ENCODE data around the gene FBXO30. TPM values are rescaled to one million over a fixed set of nuclear protein-coding genes. Genes with fewer than 3 reads are reported as not detected.

FBXO30 gene
- total RNA-seq, 3 donors from 2014 or later: 6.3 to 34.7 (median 7.1) TPM

GRCh38 chr6:145839653-145840052 is 25.1 kb upstream of the FBXO30 start:
- DNase-seq (no peak), ATAC-seq (no peak)
- Histone ChIP-seq H3K9me3 (no peaks in the 10 kb centered on the region), H3K4me3 (no peak overlapping the region), H3K4me1 (ENCODE audit: low read depth) (no peaks in the 10 kb centered on the region), H3K36me3 (ENCODE audit: low read depth) (no peaks in the 10 kb centered on the region)
- intact Hi-C loops (cut with DNase I, micrococcal nuclease): no loop called here
- TF ChIP-seq CTCF (IDR thresholded peaks at IDR 0.05): no peak

- DNase-seq: no peak
- intact Hi-C loops (cut with DNase I, micrococcal nuclease): no loop called here
- ATAC-seq: no peak
- no peak for TF ChIP-seq CTCF (IDR thresholded peaks at IDR 0.05)
- Histone ChIP-seq H3K36me3 (ENCODE audit: low read depth) (no peaks in the 10 kb centered on the region), H3K4me3 (no peak overlapping the region), H3K9me3 (no peaks in the 10 kb centered on the region), H3K4me1 (ENCODE audit: low read depth) (no peaks in the 10 kb centered on the region)
Observed at GRCh38 chr6:145838305-145838704, 23.7 kb upstream of the FBXO30 start.

- no peaks in the 10 kb centered on the region for H3K36me3 ChIP-seq (ENCODE audit: low read depth)
- no peaks in the 10 kb centered on the region for H3K9me3 ChIP-seq
- H3K4me1 ChIP-seq (ENCODE audit: low read depth): no peaks in the 10 kb centered on the region
- ATAC-seq (no peak), DNase-seq (no peak)
- intact Hi-C loops (cut with DNase I, micrococcal nuclease): no loop called here
- no peak for TF ChIP-seq CTCF (IDR thresholded peaks at IDR 0.05)
- no peak overlapping the region for H3K4me3 ChIP-seq
Observed at GRCh38 chr6:145836772-145837171, 22.2 kb upstream of the FBXO30 start.

GRCh38 chr6:145836170-145836569 is 21.6 kb upstream of the FBXO30 start:
- TF ChIP-seq CTCF (IDR thresholded peaks at IDR 0.05): no peak
- DNase-seq (no peak), ATAC-seq (no peak)
- intact Hi-C loops (cut with DNase I, micrococcal nuclease): no loop called here
- Histone ChIP-seq H3K36me3 (ENCODE audit: low read depth) (no peaks in the 10 kb centered on the region), H3K4me3 (no peak overlapping the region), H3K9me3 (no peaks in the 10 kb centered on the region), H3K4me1 (ENCODE audit: low read depth) (no peaks in the 10 kb centered on the region)

- ATAC-seq (no peak), DNase-seq (no peak)
- no peaks in the 10 kb centered on the region for H3K4me1 ChIP-seq (ENCODE audit: low read depth)
- H3K36me3 ChIP-seq (ENCODE audit: low read depth): no peaks in the 10 kb centered on the region
- no peaks in the 10 kb centered on the region for H3K9me3 ChIP-seq
- no peak overlapping the region for H3K4me3 ChIP-seq
- intact Hi-C loops (cut with DNase I, micrococcal nuclease): no loop called here
- no peak for TF ChIP-seq CTCF (IDR thresholded peaks at IDR 0.05)
Observed at GRCh38 chr6:145830612-145831011, 16.0 kb upstream of the FBXO30 start.

- no peaks in the 10 kb centered on the region for H3K4me1 ChIP-seq (ENCODE audit: low read depth)
- H3K36me3 ChIP-seq (ENCODE audit: low read depth): no peaks in the 10 kb centered on the region
- no peak for TF ChIP-seq CTCF (IDR thresholded peaks at IDR 0.05)
- no peaks in the 10 kb centered on the region for H3K9me3 ChIP-seq
- DNase-seq: no peak
- ATAC-seq: no peak
- intact Hi-C loops (cut with DNase I, micrococcal nuclease): no loop called here
- no peak overlapping the region for H3K4me3 ChIP-seq
Observed at GRCh38 chr6:145829950-145830349, 15.4 kb upstream of the FBXO30 start.

Measured in mucosa of descending colon (tissue), 3 donors.